ENCODE results near the gene PXYLP1. TPM values are rescaled to one million over a fixed set of nuclear protein-coding genes. Genes with fewer than 3 reads are reported as not detected.

The PXYLP1 gene
- total and polyA plus RNA-seq, 10 of the 15 experiments (the other 5 are each of a cell fraction or from before 2014, with no cell fraction given), result 0.06 to 1.7 (median 0.35) TPM

GRCh38 chr3:141242377-141243092 is 10.9 kb downstream of the PXYLP1 start:
- Histone ChIP-seq H3K4me1 (ENCODE audit: control insufficient read depth, insufficient read depth, low read length) (no peaks in the 10 kb centered on the region), H3K27ac (ENCODE audit: control insufficient read depth, insufficient read depth) (no peak overlapping the region), H3K36me3 (ENCODE audit: control insufficient read depth in 2 of 2, insufficient read depth in 2 of 2, low read length in 1 of 2) (no peaks in the 10 kb centered on the region), H3K27me3 (replicated peaks in 1 of 2; ENCODE audit: control insufficient read depth in 2 of 2, insufficient read depth in 2 of 2, low read length in 1 of 2) (no peaks in the 10 kb centered on the region; a peak in 1 of 4 replicates), H3K79me2 (ENCODE audit: control insufficient read depth, insufficient read depth, low read length) (no peaks in the 10 kb centered on the region), H2AFZ (ENCODE audit: control insufficient read depth, low read depth, low read length) (no peak overlapping the region), H3K9me3 (replicated peaks; ENCODE audit: control insufficient read depth, insufficient read depth, low read length) (no peaks in the 10 kb centered on the region), H3K4me2 (ENCODE audit: control insufficient read depth, insufficient read depth) (no peak overlapping the region), H3K9ac (ENCODE audit: control insufficient read depth, insufficient read depth, low read length) (no peak overlapping the region), H3K4me3 (no peak overlapping the region), H4K20me1 (ENCODE audit: control insufficient read depth, insufficient read depth) (no peaks in the 10 kb centered on the region)
- ChIA-PET CTCF (no interaction called here), POLR2A (no interaction called here), RAD21 (ENCODE audit: unreplicated experiment) (no interaction called here), SMC1A (ENCODE audit: uncharacterized antibody, unreplicated experiment) (no interaction called here)
- DNase-seq (ENCODE audit: low read depth, low spot score) (no peak), FAIRE-seq (no peak), ATAC-seq (no peak)
- 16% methylated on average over 5 of the region's 5 CpGs for WGBS (ENCODE audit: insufficient coverage, insufficient replicate concordance, low lambda C conversion rate, missing lambda C conversion rate)
- TF ChIP-seq FOXK2 (IDR thresholded peaks at IDR 0.05), result no peak
- TF ChIP-seq PAX5 (IDR thresholded peaks at IDR 0.05; ENCODE audit: borderline replicate concordance, low read depth, low read length), result no peak
- no peak for TF ChIP-seq TCF3 (IDR thresholded peaks at IDR 0.05; ENCODE audit: borderline replicate concordance, insufficient read depth, low read depth, low read length)
- no peak for TF ChIP-seq LARP7 (IDR thresholded peaks at IDR 0.05)
- no peak for TF ChIP-seq KAT2A (conservative IDR thresholded peaks at IDR 0.05; ENCODE audit: control insufficient read depth, low read depth, low read length)
- TF ChIP-seq, protein P1, sequence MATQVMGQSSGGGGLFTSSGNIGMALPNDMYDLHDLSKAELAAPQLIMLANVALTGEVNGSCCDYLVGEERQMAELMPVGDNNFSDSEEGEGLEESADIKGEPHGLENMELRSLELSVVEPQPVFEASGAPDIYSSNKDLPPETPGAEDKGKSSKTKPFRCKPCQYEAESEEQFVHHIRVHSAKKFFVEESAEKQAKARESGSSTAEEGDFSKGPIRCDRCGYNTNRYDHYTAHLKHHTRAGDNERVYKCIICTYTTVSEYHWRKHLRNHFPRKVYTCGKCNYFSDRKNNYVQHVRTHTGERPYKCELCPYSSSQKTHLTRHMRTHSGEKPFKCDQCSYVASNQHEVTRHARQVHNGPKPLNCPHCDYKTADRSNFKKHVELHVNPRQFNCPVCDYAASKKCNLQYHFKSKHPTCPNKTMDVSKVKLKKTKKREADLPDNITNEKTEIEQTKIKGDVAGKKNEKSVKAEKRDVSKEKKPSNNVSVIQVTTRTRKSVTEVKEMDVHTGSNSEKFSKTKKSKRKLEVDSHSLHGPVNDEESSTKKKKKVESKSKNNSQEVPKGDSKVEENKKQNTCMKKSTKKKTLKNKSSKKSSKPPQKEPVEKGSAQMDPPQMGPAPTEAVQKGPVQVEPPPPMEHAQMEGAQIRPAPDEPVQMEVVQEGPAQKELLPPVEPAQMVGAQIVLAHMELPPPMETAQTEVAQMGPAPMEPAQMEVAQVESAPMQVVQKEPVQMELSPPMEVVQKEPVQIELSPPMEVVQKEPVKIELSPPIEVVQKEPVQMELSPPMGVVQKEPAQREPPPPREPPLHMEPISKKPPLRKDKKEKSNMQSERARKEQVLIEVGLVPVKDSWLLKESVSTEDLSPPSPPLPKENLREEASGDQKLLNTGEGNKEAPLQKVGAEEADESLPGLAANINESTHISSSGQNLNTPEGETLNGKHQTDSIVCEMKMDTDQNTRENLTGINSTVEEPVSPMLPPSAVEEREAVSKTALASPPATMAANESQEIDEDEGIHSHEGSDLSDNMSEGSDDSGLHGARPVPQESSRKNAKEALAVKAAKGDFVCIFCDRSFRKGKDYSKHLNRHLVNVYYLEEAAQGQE (IDR thresholded peaks at IDR 0.05; ENCODE audit: low read depth, low read length), result no peak
- intact Hi-C loops (cut with micrococcal nuclease; ENCODE audit: unreplicated experiment) (no loop called here), in situ Hi-C loops (cut with MboI) (no loop called here)
- no TSS peak for BruUV-seq (replicated peaks)

All from GM12878 (cell line).